Osteoblast (primary cell): ENCODE measurements around the gene KRTDAP. TPM values are rescaled to one million over a fixed set of nuclear protein-coding genes. Genes with fewer than 3 reads are reported as not detected.

ENCODE experiments used
- DNase-seq: peaks from one replicate; pipeline ENCODE4 v3.0.0; 2011; ENCODE audit warnings: low spot score, mixed read lengths; ENCODE audit not compliant: insufficient read length; ENCODE audit errors: missing footprints
- H2AFZ ChIP-seq: 2 replicates; pipeline ENCODE4 v1.6.0; 2011; ENCODE audit warnings: mild to moderate bottlenecking, low read length
- H3K27ac ChIP-seq: 2 replicates; pipeline ENCODE4 v1.5.1; 2011; ENCODE audit warnings: mild to moderate bottlenecking, low read depth, low read length, moderate library complexity
- H3K27me3 ChIP-seq: 2 replicates; pipeline ENCODE4 v1.6.0; 2012; ENCODE audit warnings: mild to moderate bottlenecking, control low read depth, inconsistent platforms, low read length, moderate library complexity; ENCODE audit not compliant: insufficient read depth
- H3K36me3 ChIP-seq: 2 replicates; pipeline ENCODE4 v1.5.1; 2011; ENCODE audit warnings: mild to moderate bottlenecking, low read length, control low read depth, moderate library complexity; ENCODE audit not compliant: insufficient read depth
- H3K4me1 ChIP-seq: 2 replicates; pipeline ENCODE4 v1.5.1; 2011; ENCODE audit warnings: mild to moderate bottlenecking, low read length, control low read depth, moderate library complexity; ENCODE audit not compliant: insufficient read depth
- H3K4me2 ChIP-seq: 2 replicates; pipeline ENCODE4 v1.6.0; 2011; ENCODE audit warnings: mild to moderate bottlenecking, low read length; ENCODE audit not compliant: insufficient read depth
- H3K4me3 ChIP-seq: fragments of 200-600 bp; sonication (generic); 3 replicates; pipeline ENCODE4 v1.5.1; 2012; ENCODE audit warnings: mild to moderate bottlenecking, low read length, inconsistent platforms; ENCODE audit not compliant: insufficient read depth
- H3K79me2 ChIP-seq: 2 replicates; pipeline ENCODE4 v1.6.0; 2012; ENCODE audit warnings: mild to moderate bottlenecking, low read length, control low read depth, inconsistent platforms; ENCODE audit not compliant: insufficient read depth
- H3K9me3 ChIP-seq: 2 replicates; pipeline ENCODE4 v1.5.1; 2011; ENCODE audit warnings: low read depth, low read length, control low read depth
- H4K20me1 ChIP-seq: 2 replicates; pipeline ENCODE4 v1.6.0; 2012; ENCODE audit warnings: mild to moderate bottlenecking, low read length, control low read depth; ENCODE audit not compliant: insufficient read depth
- CTCF ChIP-seq: IDR thresholded peaks from 2 replicates; pipeline ENCODE4 v1.5.1; 2011; ENCODE audit warnings: mild to moderate bottlenecking, low read depth, low read length, moderate library complexity; ENCODE audit errors: extremely low read depth
- total RNA-seq: library from RNA; depleted of rRNA; stranded (reverse); fragments of >200 nt; gene quantifications from 2 replicates; pipeline ENCODE4 v1.2.3, GENCODE V29; 2012

Gene KRTDAP
- total RNA-seq, 1 donor, result not detected

GRCh38 chr19:35529241-35530218 lies 39.3 kb upstream of the KRTDAP start:
- no peak overlapping the region for H2AFZ ChIP-seq
- DNase-seq, result peak; percentile 73
- peaks cover 10% of the 10 kb centered on the region for H3K27me3 ChIP-seq
- no peaks in the 10 kb centered on the region for H4K20me1 ChIP-seq
- TF ChIP-seq CTCF, result no peak
- H3K4me1 ChIP-seq, result peaks cover 13% of the 10 kb centered on the region
- no peaks in the 10 kb centered on the region for H3K36me3 ChIP-seq
- H3K27ac ChIP-seq, result no peak overlapping the region
- no peaks in the 10 kb centered on the region for H3K79me2 ChIP-seq
- no peak overlapping the region for H3K4me3 ChIP-seq
- no peaks in the 10 kb centered on the region for H3K9me3 ChIP-seq
- no peak overlapping the region for H3K4me2 ChIP-seq

- H3K4me3 ChIP-seq, result no peak within 1 kb of the TSS
- H3K9me3 ChIP-seq, result no peaks in the 10 kb centered on the region
- peaks cover 4% of the 10 kb centered on the region for H3K27me3 ChIP-seq
- no peak within 1 kb of the TSS for H2AFZ ChIP-seq
- DNase-seq, result peak; percentile 96
- no peaks in the 10 kb centered on the region for H4K20me1 ChIP-seq
- H3K4me1 ChIP-seq, result peaks cover 9% of the 10 kb centered on the region
- no peaks in the 10 kb centered on the region for H3K36me3 ChIP-seq
- no peaks in the 10 kb centered on the region for H3K79me2 ChIP-seq
- no peak for TF ChIP-seq CTCF
- H3K27ac ChIP-seq, result no peak within 1 kb of the TSS
- no peak within 1 kb of the TSS for H3K4me2 ChIP-seq
Measured at GRCh38 chr19:35528218-35529038, 38.2 kb upstream of the KRTDAP start, which contains the start of gene SBSN. TSS of gene SBSN (minus strand) at chr19:35528311. CDS start at chr19:35528281, 30 bp downstream.

- Histone ChIP-seq H3K27ac (no peak overlapping the region), H3K79me2 (no peaks in the 10 kb centered on the region), H2AFZ (no peak overlapping the region), H3K4me1 (peaks cover 9% of the 10 kb centered on the region), H4K20me1 (no peaks in the 10 kb centered on the region), H3K4me3 (no peak overlapping the region), H3K36me3 (no peaks in the 10 kb centered on the region), H3K9me3 (no peaks in the 10 kb centered on the region), H3K27me3 (no peaks in the 10 kb centered on the region), H3K4me2 (no peak overlapping the region)
- TF ChIP-seq CTCF, result no peak
- DNase-seq, result peak; percentile 82
Measured at GRCh38 chr19:35525873-35526272, 35.6 kb upstream of the KRTDAP start.
